Skeletal muscle tissue (tissue), 4 donors: ENCODE measurements around the gene TTC28. TPM values are rescaled to one million over a fixed set of nuclear protein-coding genes. Genes with fewer than 3 reads are reported as not detected.

Source experiments
- H3K27ac ChIP-seq: one replicate; pipeline ENCODE4 v1.7.0; 2013; ENCODE audit warnings: mild to moderate bottlenecking, low read depth, low read length, inconsistent platforms
- H3K27me3 ChIP-seq, 3 donors: one replicate each; pipeline ENCODE4 v1.7.0; 2013; ENCODE audit warnings: low read length in 3 of 3; ENCODE audit not compliant: control insufficient read depth in 3 of 3, insufficient read depth in 3 of 3
- H3K36me3 ChIP-seq, 3 donors: one replicate each; pipeline ENCODE4 v1.7.0; 2013; ENCODE audit warnings: low read length in 3 of 3; ENCODE audit not compliant: control insufficient read depth in 3 of 3, insufficient read depth in 3 of 3
- H3K4me1 ChIP-seq, 3 donors: one replicate each; pipeline ENCODE4 v1.7.0; 2013; ENCODE audit warnings: low read length in 3 of 3, mild to moderate bottlenecking in 3 of 3; ENCODE audit not compliant: control insufficient read depth in 3 of 3, insufficient read depth in 3 of 3
- H3K4me3 ChIP-seq, 3 donors: one replicate each; pipeline ENCODE4 v1.7.0; 2013; ENCODE audit warnings: low read length in 3 of 3
- H3K9ac ChIP-seq, 3 donors: one replicate each; pipeline ENCODE4 v1.7.0; 2013; ENCODE audit warnings: low read length in 3 of 3, mild to moderate bottlenecking in 3 of 3, moderate library complexity in 2 of 3, low read depth in 1 of 3
- H3K9me3 ChIP-seq, 3 donors: one replicate each; pipeline ENCODE4 v1.7.0; 2013; ENCODE audit warnings: low read length in 3 of 3; ENCODE audit not compliant: control insufficient read depth in 3 of 3
- total RNA-seq: library from RNA; depleted of rRNA; stranded (reverse); fragments of >200 nt; gene quantifications from one replicate; pipeline ENCODE4 v1.2.3, GENCODE V29; 2014
- donor health status: Osteomylitis.

The TTC28 gene
- total RNA-seq, 1 donor from 2014 or later: 27.1 TPM

DNA sequence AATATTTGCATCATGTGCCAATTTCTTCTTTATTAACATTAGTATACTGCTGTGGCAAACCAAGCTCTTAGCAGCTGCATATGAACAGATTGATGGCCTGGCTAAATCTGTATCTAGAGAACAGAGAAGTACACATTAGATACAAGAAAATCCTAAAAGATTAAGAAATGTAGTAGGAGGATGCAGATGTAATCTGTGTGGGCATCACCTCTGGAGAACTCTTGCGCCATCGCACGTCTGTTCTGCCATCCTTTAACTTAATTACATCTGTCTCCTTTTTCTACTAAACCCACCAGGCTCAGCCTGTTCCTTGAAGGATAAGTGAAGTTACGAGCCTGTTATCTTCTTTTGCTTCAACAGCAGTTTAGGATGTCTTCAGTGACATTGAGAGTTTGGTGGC, 564.2 kb downstream of the TTC28 start:
- H3K27me3 ChIP-seq: no peaks in the 10 kb centered on the region
- no peak overlapping the region for H3K27ac ChIP-seq
- H3K9me3 ChIP-seq: no peaks in the 10 kb centered on the region
- no peak overlapping the region for H3K4me3 ChIP-seq
- H3K36me3 ChIP-seq: no peaks in the 10 kb centered on the region
- H3K9ac ChIP-seq: no peak overlapping the region
- peaks cover 19 to 26% (median 19%) of the 10 kb centered on the region in 3 donors for H3K4me1 ChIP-seq

DNA sequence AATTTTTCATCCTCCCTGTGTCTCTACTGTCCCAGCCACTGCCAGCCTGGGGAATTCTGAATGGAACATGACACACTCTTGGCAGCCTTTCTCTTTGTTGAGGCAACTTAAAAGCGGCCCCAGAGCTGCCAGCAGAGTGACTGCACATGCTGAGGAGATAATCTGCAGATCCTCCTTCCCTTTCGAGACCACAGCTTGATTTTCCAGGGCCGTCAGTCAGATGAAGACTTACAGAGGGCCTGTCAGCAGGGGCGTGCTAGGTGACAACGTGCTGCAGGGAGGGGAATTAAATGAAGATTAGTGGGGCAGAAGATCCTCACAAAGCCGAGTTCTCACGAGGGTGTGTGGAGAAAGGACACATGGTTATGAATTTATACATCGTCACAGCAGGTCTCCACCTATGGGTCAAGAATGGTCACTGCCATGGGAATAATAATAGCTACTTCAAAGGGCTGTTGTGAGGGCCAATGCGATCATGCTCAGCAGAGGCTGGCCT, 567.0 kb downstream of the TTC28 start:
- Histone ChIP-seq H3K27me3 (no peaks in the 10 kb centered on the region), H3K4me1 (peaks cover 9 to 19% (median 17%) of the 10 kb centered on the region in 3 donors), H3K4me3 (peak overlapping the region; percentile 18 to 60 (median 28)), H3K9ac (peak overlapping the region in 1 of 3 donors; percentile 63), H3K9me3 (no peaks in the 10 kb centered on the region), H3K27ac (peak overlapping the region; percentile 28), H3K36me3 (no peaks in the 10 kb centered on the region)

DNA sequence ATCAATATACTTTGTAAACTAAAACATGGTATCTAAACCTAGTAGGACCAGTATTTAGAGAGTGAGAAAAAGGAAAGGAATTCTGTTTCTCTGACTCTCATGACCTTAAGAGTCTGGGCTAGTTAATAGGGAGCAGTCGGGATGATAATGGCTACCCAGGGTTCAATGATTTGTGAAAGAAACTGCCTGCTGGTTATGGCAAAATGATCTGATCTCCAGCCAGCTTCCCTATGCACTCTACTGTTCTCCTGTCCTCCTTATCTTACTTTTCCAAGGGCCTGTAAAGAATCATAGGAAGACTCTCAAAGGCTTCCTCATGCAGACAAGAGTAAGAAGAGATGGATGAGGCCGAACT, 567.5 kb downstream of the TTC28 start:
- H3K9me3 ChIP-seq: no peaks in the 10 kb centered on the region
- no peaks in the 10 kb centered on the region for H3K36me3 ChIP-seq
- peaks cover 9 to 19% (median 17%) of the 10 kb centered on the region in 3 donors for H3K4me1 ChIP-seq
- no peaks in the 10 kb centered on the region for H3K27me3 ChIP-seq
- H3K9ac ChIP-seq: peak overlapping the region in 1 of 3 donors; percentile 63
- H3K4me3 ChIP-seq: peak overlapping the region in 1 of 3 donors; percentile 18
- H3K27ac ChIP-seq: peak overlapping the region; percentile 28

DNA sequence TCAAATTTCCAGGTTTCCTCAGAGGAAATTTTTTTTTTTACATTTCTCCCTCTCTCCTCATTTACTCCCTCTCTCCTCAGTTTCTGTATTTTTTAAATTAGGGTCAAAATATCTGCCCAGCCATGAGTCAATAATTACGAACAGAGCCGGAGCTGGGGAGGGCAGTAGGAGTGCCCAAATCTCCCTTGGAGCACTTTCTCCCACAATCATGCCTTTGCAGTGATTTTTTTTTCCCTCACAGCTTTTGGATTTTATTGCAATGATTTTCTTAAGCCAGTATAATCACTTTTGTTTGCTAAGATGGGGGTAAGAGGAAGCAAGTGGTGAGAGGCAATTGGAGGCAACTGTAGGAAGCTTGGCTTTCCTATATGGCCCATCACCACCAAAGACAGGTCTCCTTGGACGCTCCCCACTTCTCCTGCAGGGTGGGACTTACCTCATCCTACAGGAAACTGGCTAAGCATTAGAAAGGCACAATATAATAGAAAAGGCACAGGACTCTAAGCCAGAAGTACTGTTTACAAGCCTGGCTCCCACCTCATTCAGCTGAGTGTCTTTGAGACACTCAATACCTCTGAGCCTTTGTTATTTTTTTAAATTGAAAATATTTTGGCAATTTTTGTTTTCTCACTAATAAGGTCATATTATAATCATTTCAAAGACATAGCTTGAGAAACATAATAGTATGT, 568.0 kb downstream of the TTC28 start:
- peak overlapping the region in 1 of 3 donors; percentile 15 for H3K9ac ChIP-seq
- no peak overlapping the region for H3K4me3 ChIP-seq
- no peaks in the 10 kb centered on the region for H3K27me3 ChIP-seq
- H3K27ac ChIP-seq: no peak overlapping the region
- no peaks in the 10 kb centered on the region for H3K9me3 ChIP-seq
- H3K4me1 ChIP-seq: peaks cover 9 to 16% (median 14%) of the 10 kb centered on the region in 3 donors
- no peaks in the 10 kb centered on the region for H3K36me3 ChIP-seq

DNA sequence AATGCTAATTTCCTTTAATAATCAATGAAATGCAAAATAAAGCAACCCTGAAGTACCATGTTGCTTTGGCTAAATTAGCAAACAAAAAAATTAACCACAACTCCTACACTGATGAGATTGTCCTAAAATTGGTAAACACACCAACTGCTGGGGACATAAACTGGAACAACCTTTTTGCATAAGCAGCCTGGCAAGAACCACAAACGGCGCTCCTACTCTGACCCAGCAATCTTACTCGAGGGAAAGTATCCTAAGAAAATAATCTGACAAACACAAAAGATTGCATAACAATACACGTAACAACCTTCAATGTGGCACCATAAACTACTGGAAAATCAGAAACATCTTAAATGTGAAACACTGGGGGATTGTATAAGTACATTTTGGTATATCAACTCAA, 570.8 kb downstream of the TTC28 start:
- no peak overlapping the region for H3K9ac ChIP-seq
- H3K27me3 ChIP-seq: no peaks in the 10 kb centered on the region
- H3K36me3 ChIP-seq: peaks cover 0 to 5% (median 4%) of the 10 kb centered on the region in 3 donors
- H3K4me1 ChIP-seq: peaks cover 8 to 12% (median 10%) of the 10 kb centered on the region in 3 donors
- no peak overlapping the region for H3K27ac ChIP-seq
- H3K4me3 ChIP-seq: no peak overlapping the region
- H3K9me3 ChIP-seq: no peaks in the 10 kb centered on the region

DNA sequence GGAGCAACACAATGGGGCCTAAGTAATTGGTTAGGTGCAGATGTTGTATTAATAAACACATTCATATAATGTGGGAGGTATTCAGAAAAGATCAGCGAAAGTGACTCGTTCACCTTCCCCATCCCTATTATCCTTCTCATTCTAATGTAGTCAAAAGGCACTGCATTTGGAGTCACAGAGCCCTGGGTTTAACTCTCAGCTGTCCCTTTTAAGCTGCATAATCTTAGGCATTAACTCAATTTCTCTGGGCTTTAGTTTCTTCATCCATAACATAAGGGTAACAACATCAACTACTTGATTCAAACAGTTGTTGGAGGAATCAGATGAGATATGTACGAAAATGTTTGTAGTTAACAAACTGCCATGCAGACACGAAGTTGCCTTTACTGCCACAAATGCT, 573.0 kb downstream of the TTC28 start:
- Histone ChIP-seq H3K27ac (no peak overlapping the region), H3K27me3 (no peaks in the 10 kb centered on the region), H3K4me3 (no peak overlapping the region), H3K9me3 (no peaks in the 10 kb centered on the region), H3K36me3 (peaks cover 0 to 5% (median 4%) of the 10 kb centered on the region in 3 donors), H3K9ac (no peak overlapping the region), H3K4me1 (peaks cover 0 to 6% (median 5%) of the 10 kb centered on the region in 3 donors)

DNA sequence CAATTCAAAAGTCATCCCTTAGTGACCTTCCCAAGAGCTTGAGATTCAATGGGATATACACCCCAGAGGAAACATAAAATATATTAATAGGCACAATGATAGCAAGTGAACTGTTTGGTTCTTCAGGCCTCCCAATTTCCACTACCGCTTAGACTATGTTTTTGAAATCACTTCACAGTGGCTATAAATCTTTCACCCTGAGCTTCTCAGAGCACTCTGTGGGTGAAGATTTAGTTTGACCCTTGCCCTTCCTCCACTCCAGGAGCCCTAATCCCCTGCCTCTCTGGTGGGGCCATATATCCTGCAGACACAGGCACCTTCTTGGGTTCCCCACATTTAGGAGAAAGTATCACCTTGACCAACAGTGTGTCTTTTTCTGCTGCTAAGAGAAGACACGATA, 573.7 kb downstream of the TTC28 start:
- Histone ChIP-seq H3K4me3 (no peak overlapping the region), H3K27ac (no peak overlapping the region), H3K27me3 (no peaks in the 10 kb centered on the region), H3K9me3 (no peaks in the 10 kb centered on the region), H3K9ac (no peak overlapping the region), H3K4me1 (peaks cover 0 to 6% (median 5%) of the 10 kb centered on the region in 3 donors), H3K36me3 (peaks cover 0 to 6% (median 4%) of the 10 kb centered on the region in 3 donors)

DNA sequence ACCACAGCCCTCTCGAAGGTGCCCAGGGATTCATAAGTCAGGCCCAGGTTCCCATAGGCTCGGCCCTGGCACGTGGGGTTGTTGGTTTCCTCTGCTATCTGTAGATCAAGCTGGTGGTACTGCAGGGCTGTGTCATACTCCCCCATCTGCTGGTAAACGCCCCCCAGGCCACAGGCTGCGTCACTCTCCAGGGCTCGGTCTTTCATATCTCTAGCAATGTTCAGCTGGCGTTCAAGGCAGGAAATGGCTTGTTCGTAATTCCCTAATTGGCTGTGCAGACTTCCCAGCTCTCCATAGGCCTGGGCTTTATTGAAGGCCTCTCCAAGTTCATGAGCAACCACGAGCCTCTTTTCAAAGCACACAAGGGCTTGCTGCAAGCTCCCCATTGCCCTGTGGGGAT, 574.2 kb downstream of the TTC28 start:
- no peak overlapping the region for H3K4me3 ChIP-seq
- H3K36me3 ChIP-seq: peaks cover 0 to 7% (median 4%) of the 10 kb centered on the region in 3 donors
- H3K27ac ChIP-seq: no peak overlapping the region
- H3K4me1 ChIP-seq: peaks cover 0 to 6% (median 5%) of the 10 kb centered on the region in 3 donors
- no peak overlapping the region for H3K9ac ChIP-seq
- H3K27me3 ChIP-seq: no peaks in the 10 kb centered on the region
- no peaks in the 10 kb centered on the region for H3K9me3 ChIP-seq

DNA sequence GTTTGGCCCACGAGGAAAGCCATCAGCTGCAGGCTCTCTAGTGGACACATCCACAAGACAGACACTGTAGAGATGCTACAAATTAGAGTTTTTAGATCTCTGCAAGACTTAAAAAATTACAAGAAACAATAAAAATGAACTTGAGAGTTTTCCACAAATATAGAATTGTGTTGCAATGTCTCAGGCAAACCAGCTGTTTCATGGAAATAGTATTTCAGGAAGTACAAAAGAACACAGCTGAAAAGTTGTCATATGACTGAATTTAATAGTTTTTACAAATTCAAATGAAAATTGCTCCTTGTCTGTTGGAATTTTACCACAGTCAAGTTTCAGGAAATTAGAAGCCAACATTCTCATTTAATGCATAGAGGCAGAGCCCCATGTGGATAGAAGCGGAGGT, 576.0 kb downstream of the TTC28 start:
- peak overlapping the region; percentile 37 for H3K27ac ChIP-seq
- no peaks in the 10 kb centered on the region for H3K9me3 ChIP-seq
- H3K27me3 ChIP-seq: no peaks in the 10 kb centered on the region
- peaks cover 7 to 18% (median 10%) of the 10 kb centered on the region in 3 donors for H3K36me3 ChIP-seq
- H3K4me1 ChIP-seq: peaks cover 0 to 6% (median 5%) of the 10 kb centered on the region in 3 donors
- H3K9ac ChIP-seq: no peak overlapping the region
- H3K4me3 ChIP-seq: no peak overlapping the region

DNA sequence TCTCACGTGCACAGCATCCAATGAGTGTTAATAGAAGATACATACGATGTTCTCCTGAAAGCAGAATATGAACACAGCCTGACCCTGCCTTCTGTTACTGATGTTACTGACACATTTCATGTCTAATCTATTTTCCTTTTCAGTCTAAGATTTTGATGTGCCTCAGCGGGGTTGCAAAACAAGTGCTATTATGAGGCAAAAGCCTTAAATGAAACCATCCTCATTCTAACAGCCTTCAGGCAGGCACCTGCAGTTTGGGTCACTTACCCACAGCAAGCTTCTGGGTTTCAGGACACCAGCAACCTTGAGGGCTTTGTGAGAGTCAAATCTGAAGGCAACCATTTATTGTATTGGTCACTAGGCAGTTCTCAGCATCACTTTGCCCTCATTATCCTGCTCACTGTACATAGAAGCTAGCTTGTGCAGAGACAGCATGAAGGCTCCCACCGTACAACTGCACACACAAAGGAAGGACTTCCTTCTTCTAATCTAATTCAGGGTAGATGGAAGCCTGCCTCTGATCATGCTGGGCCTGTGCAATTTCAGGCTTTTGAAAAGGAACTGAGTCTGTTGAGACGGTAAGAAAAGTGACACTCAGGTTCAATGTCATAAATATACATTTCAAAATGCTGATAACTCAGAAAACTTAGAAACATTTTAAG, 577.4 kb downstream of the TTC28 start:
- no peaks in the 10 kb centered on the region for H3K9me3 ChIP-seq
- peaks cover 0 to 6% (median 5%) of the 10 kb centered on the region in 3 donors for H3K4me1 ChIP-seq
- H3K27me3 ChIP-seq: no peaks in the 10 kb centered on the region
- no peak overlapping the region for H3K9ac ChIP-seq
- H3K36me3 ChIP-seq: peaks cover 8 to 24% (median 12%) of the 10 kb centered on the region in 3 donors
- no peak overlapping the region for H3K4me3 ChIP-seq
- H3K27ac ChIP-seq: no peak overlapping the region
